Mesenchymal stem cell (in vitro differentiated cells and primary cell): ENCODE results near the gene ALDH3B1.

Source experiments
- DNase-seq: peaks from one replicate; pipeline ENCODE4 v3.0.0-alpha.2; 2013
- H2AFZ ChIP-seq: one replicate; pipeline ENCODE4 v1.6.1; 2013; ENCODE audit warnings: low read depth, mild to moderate bottlenecking, control low read depth, inconsistent platforms, low read length, moderate library complexity
- H2AK5ac ChIP-seq: 2 replicates; pipeline ENCODE4 v1.6.1; 2013; ENCODE audit warnings: low read length, moderate library complexity, mild to moderate bottlenecking, inconsistent platforms; ENCODE audit not compliant: severe bottlenecking
- H2BK120ac ChIP-seq: one replicate; pipeline ENCODE4 v1.6.1; 2013; ENCODE audit warnings: low read depth, mild to moderate bottlenecking, inconsistent platforms, low read length, moderate library complexity
- H2BK12ac ChIP-seq, 2 experiments: one replicate each; pipeline ENCODE4 v1.6.1; 2013; ENCODE audit warnings: inconsistent platforms in 2 of 2, low read length in 2 of 2, mild to moderate bottlenecking in 2 of 2, moderate library complexity in 2 of 2, control low read depth in 1 of 2
- H2BK15ac ChIP-seq: one replicate; pipeline ENCODE4 v1.6.1; 2013; ENCODE audit warnings: mild to moderate bottlenecking, low read depth, inconsistent platforms; ENCODE audit not compliant: poor library complexity, severe bottlenecking
- H2BK5ac ChIP-seq: 2 replicates; pipeline ENCODE4 v1.6.1; 2013; ENCODE audit warnings: low read depth, mild to moderate bottlenecking, low read length, control low read depth, inconsistent platforms; ENCODE audit not compliant: poor library complexity, severe bottlenecking
- H3K14ac ChIP-seq, 2 experiments: one replicate each; pipeline ENCODE4 v1.6.1; 2013; ENCODE audit warnings: inconsistent platforms in 2 of 2, low read length in 2 of 2, control low read depth in 1 of 2, mild to moderate bottlenecking in 1 of 2, moderate library complexity in 1 of 2
- H3K18ac ChIP-seq, 2 experiments: one replicate each; pipeline ENCODE4 v1.6.1; 2013; ENCODE audit warnings: inconsistent platforms in 2 of 2, low read length in 2 of 2, control low read depth in 1 of 2, low read depth in 1 of 2, mild to moderate bottlenecking in 1 of 2
- H3K23ac ChIP-seq, 2 experiments: one replicate each; pipeline ENCODE4 v1.6.1; 2013; ENCODE audit warnings: inconsistent platforms in 2 of 2, low read length in 2 of 2, mild to moderate bottlenecking in 2 of 2, moderate library complexity in 2 of 2, control low read depth in 1 of 2
- H3K27ac ChIP-seq: 2 replicates; pipeline ENCODE4 v1.5.1; 2013; ENCODE audit warnings: mild to moderate bottlenecking, moderate library complexity, low read length, control low read depth, inconsistent platforms; ENCODE audit not compliant: poor library complexity, severe bottlenecking
- H3K27me3 ChIP-seq, 2 experiments: 2 replicates each; pipeline versions ENCODE4 v1.6.1 to v1.7.0; 2013; ENCODE audit warnings: low read length in 2 of 2, mild to moderate bottlenecking in 2 of 2, moderate library complexity in 2 of 2, control low read depth in 1 of 2, inconsistent platforms in 1 of 2; ENCODE audit not compliant: control insufficient read depth in 1 of 2, insufficient read depth in 1 of 2
- H3K36me3 ChIP-seq, 2 experiments: 2 replicates each; pipeline versions ENCODE4 v1.6.1 to v1.7.0; 2013; ENCODE audit warnings: low read length in 2 of 2, control low read depth in 1 of 2, inconsistent platforms in 1 of 2, low read depth in 1 of 2, mild to moderate bottlenecking in 1 of 2; ENCODE audit not compliant: insufficient read depth in 2 of 2, control insufficient read depth in 1 of 2
- H3K4ac ChIP-seq, 2 experiments: one replicate each; pipeline ENCODE4 v1.6.1; 2013; ENCODE audit warnings: inconsistent platforms in 2 of 2, low read length in 2 of 2, mild to moderate bottlenecking in 2 of 2, moderate library complexity in 2 of 2, control low read depth in 1 of 2, low read depth in 1 of 2
- H3K4me1 ChIP-seq: 2 replicates; pipeline ENCODE4 v1.6.1; 2013; ENCODE audit warnings: low read depth, low read length, control low read depth; ENCODE audit not compliant: control insufficient read depth, insufficient read depth
- H3K4me2 ChIP-seq: 2 replicates; pipeline ENCODE4 v1.6.1; 2013; ENCODE audit warnings: low read length, mild to moderate bottlenecking, inconsistent platforms; ENCODE audit not compliant: poor library complexity, severe bottlenecking
- H3K4me3 ChIP-seq, 2 experiments: 2 replicates each; pipeline versions ENCODE4 v1.5.1 to v1.7.0; 2013; ENCODE audit warnings: low read length in 2 of 2, mild to moderate bottlenecking in 2 of 2, control low read depth in 1 of 2, low read depth in 1 of 2; ENCODE audit not compliant: insufficient read depth in 1 of 2
- H3K79me1 ChIP-seq: replicated peaks from 2 replicates; pipeline ENCODE4 v1.6.1; 2013; ENCODE audit warnings: mild to moderate bottlenecking, control low read depth, low read length, inconsistent platforms; ENCODE audit not compliant: poor library complexity, severe bottlenecking
- H3K9ac ChIP-seq: 2 replicates; pipeline ENCODE4 v1.7.0; 2013; ENCODE audit warnings: mild to moderate bottlenecking, low read length, moderate library complexity
- H3K9me3 ChIP-seq: 2 replicates; pipeline ENCODE4 v1.7.0; 2013; ENCODE audit warnings: mild to moderate bottlenecking, low read length; ENCODE audit not compliant: control insufficient read depth
- H4K8ac ChIP-seq: one replicate; pipeline ENCODE4 v1.6.1; 2013; ENCODE audit warnings: inconsistent platforms, mild to moderate bottlenecking, low read length, moderate library complexity
- H4K91ac ChIP-seq: one replicate; pipeline ENCODE4 v1.6.1; 2013; ENCODE audit warnings: mild to moderate bottlenecking, low read length, inconsistent platforms
- WGBS: methylation state at CpG from one replicate; pipeline ENCODE4 v1.1.7; 2013; ENCODE audit warnings: mixed read lengths; 5-methylcytosine and 5-hydroxymethylcytosine counted together

The ALDH3B1 gene

GRCh38 chr11:68006606-68007166 lies 3.4 kb upstream of the ALDH3B1 start:
- Histone ChIP-seq H3K14ac (no peak overlapping the region), H3K27me3 (no peaks in the 10 kb centered on the region), H3K9me3 (no peaks in the 10 kb centered on the region), H2AK5ac (peak overlapping the region; percentile 15), H3K18ac (no peak overlapping the region), H3K4me3 (no peak overlapping the region), H3K4me1 (peaks cover 43% of the 10 kb centered on the region), H4K91ac (peak overlapping the region; percentile 6), H2AFZ (no peak overlapping the region), H3K9ac (no peak overlapping the region), H3K23ac (no peak overlapping the region), H4K8ac (no peak overlapping the region), H3K79me1 (peaks cover 5% of the 10 kb centered on the region), H2BK15ac (no peak overlapping the region), H2BK12ac (peak overlapping the region in 1 of 2 experiments; percentile 23), H3K4ac (no peak overlapping the region), H3K27ac (no peak overlapping the region), H3K36me3 (no peaks in the 10 kb centered on the region), H2BK120ac (no peak overlapping the region), H2BK5ac (no peak overlapping the region), H3K4me2 (no peak overlapping the region)
- DNase-seq, result no peak
- WGBS, result 95% methylated on average over 7 of the region's 7 CpGs

GRCh38 chr11:68007498-68008380 lies 2.4 kb upstream of the ALDH3B1 start:
- no peak overlapping the region for H3K4me2 ChIP-seq
- H3K4ac ChIP-seq, result peak overlapping the region in 1 of 2 experiments; percentile 1
- H3K9me3 ChIP-seq, result no peaks in the 10 kb centered on the region
- peak overlapping the region; percentile 26 for H2BK15ac ChIP-seq
- no peak for DNase-seq
- no peak overlapping the region for H2BK120ac ChIP-seq
- no peaks in the 10 kb centered on the region for H3K27me3 ChIP-seq
- no peak overlapping the region for H3K4me3 ChIP-seq
- no peak overlapping the region for H2AFZ ChIP-seq
- H3K36me3 ChIP-seq, result no peaks in the 10 kb centered on the region
- peak overlapping the region in 1 of 2 experiments; percentile 61 for H3K18ac ChIP-seq
- H3K23ac ChIP-seq, result no peak overlapping the region
- peak overlapping the region; percentile 46 for H2AK5ac ChIP-seq
- no peak overlapping the region for H2BK5ac ChIP-seq
- 89% methylated on average over 16 of the region's 16 CpGs for WGBS
- peak overlapping the region in 1 of 2 experiments; percentile 80 for H3K14ac ChIP-seq
- peaks cover 52% of the 10 kb centered on the region for H3K4me1 ChIP-seq
- peaks cover 12% of the 10 kb centered on the region for H3K79me1 ChIP-seq
- H3K9ac ChIP-seq, result no peak overlapping the region
- no peak overlapping the region for H4K8ac ChIP-seq
- peak overlapping the region; percentile 75 for H4K91ac ChIP-seq
- no peak overlapping the region for H3K27ac ChIP-seq
- peak overlapping the region; percentile 65 to 80 for H2BK12ac ChIP-seq

GRCh38 chr11:68008381-68009337 lies 1.5 kb upstream of the ALDH3B1 start:
- Histone ChIP-seq H3K27me3 (no peaks in the 10 kb centered on the region), H2BK12ac (peak overlapping the region; percentile 80 to 85), H3K4me2 (no peak overlapping the region), H3K14ac (peak overlapping the region in 1 of 2 experiments; percentile 68), H2AFZ (no peak overlapping the region), H3K9me3 (no peaks in the 10 kb centered on the region), H3K79me1 (peaks cover 12% of the 10 kb centered on the region), H4K8ac (peak overlapping the region; percentile 32), H2AK5ac (peak overlapping the region; percentile 54), H4K91ac (peak overlapping the region; percentile 75), H2BK5ac (no peak overlapping the region), H2BK15ac (peak overlapping the region; percentile 86), H3K4me1 (peaks cover 51% of the 10 kb centered on the region), H2BK120ac (peak overlapping the region; percentile 64), H3K23ac (no peak overlapping the region), H3K18ac (peak overlapping the region; percentile 37 to 61), H3K9ac (no peak overlapping the region), H3K4ac (peak overlapping the region; percentile 62 to 85), H3K36me3 (peaks cover 0 to 2% of the 10 kb centered on the region in 2 experiments), H3K4me3 (peak overlapping the region in 1 of 2 experiments; percentile 9), H3K27ac (peak overlapping the region; percentile 16)
- 92% methylated on average over 22 of the region's 27 CpGs for WGBS
- DNase-seq, result no peak
